Uterus (tissue), 4 donors: ENCODE data around the gene EDEM3. TPM values are rescaled to one million over a fixed set of nuclear protein-coding genes. Genes with fewer than 3 reads are reported as not detected.
"Not testable (repeated sequence)": the region's sequence is repeated elsewhere in the genome, so short reads cannot be mapped to it uniquely, and the experiment has no call there.

ENCODE experiments used
- DNase-seq, 2 donors: peaks; one replicate each; pipeline ENCODE4 v3.0.0-alpha.2; 2019 to 2020
- H3K27ac ChIP-seq, 2 donors: fragments of 200-600 bp; sonication (generic); 1 replicate in 1 of 2; 2 replicates in 1 of 2; pipeline ENCODE4 v1.5.1; 2016 to 2018
- H3K27me3 ChIP-seq, 2 donors: fragments of 200-600 bp; sonication (generic); one replicate each; pipeline ENCODE4 v1.5.1; 2018 to 2019; ENCODE audit warnings: control low read depth in 1 of 2
- H3K36me3 ChIP-seq, 2 donors: fragments of 200-600 bp; sonication (generic); one replicate each; pipeline ENCODE4 v1.5.1; 2019; ENCODE audit warnings: control low read depth in 1 of 2
- H3K4me1 ChIP-seq, 2 donors: fragments of 200-600 bp; sonication (generic); one replicate each; pipeline ENCODE4 v1.5.1; 2018 to 2019; ENCODE audit warnings: control low read depth in 1 of 2
- H3K4me3 ChIP-seq, 2 donors: fragments of 200-600 bp; sonication (generic); 1 replicate in 1 of 2; 2 replicates in 1 of 2; pipeline ENCODE4 v1.5.1; 2018 to 2019; ENCODE audit warnings: mild to moderate bottlenecking in 1 of 2
- H3K9me3 ChIP-seq, 2 donors: fragments of 200-600 bp; sonication (generic); one replicate each; pipeline ENCODE4 v1.5.1; 2019; ENCODE audit warnings: control low read depth in 1 of 2
- CTCF ChIP-seq, 4 experiments: fragments of 200-600 bp in 2 of 4; fragments of 450-650 bp in 2 of 4; sonication (generic) in 2 of 4; IDR thresholded peaks; one replicate each; pipeline ENCODE4 v1.5.1; 2016 to 2019; ENCODE audit warnings: antibody characterized with exemption in 4 of 4, mild to moderate bottlenecking in 2 of 4, moderate library complexity in 1 of 4
- POLR2A ChIP-seq, 2 donors: fragments of 450-650 bp; IDR thresholded peaks; one replicate each; pipeline ENCODE4 v1.6.1; 2016; ENCODE audit warnings: antibody characterized with exemption in 2 of 2, mild to moderate bottlenecking in 1 of 2, moderate library complexity in 1 of 2
- intact Hi-C: fragments of 100-400 bp; cut with DNase I; formaldehyde crosslinking; loops from one replicate; pipeline ENCODE4 v1.15.1; 2023; ENCODE audit warnings: low total_unique reads
- total RNA-seq, 4 donors: library from RNA; depleted of rRNA in 3 of 4; stranded (reverse); fragments of >200 nt in 3 of 4; gene quantifications; one replicate each; pipeline versions ENCODE4 v1.1.0 to v1.2.4, GENCODE V29; 2014 to 2023
- donor health status: DM: yes; HTN: yes; CAD: no.

Gene EDEM3
- total RNA-seq, 4 donors from 2014 or later = 12.8 to 64.7 (median 35.6) TPM

GRCh38 chr1:184684285-184685074, 70.2 kb downstream of the EDEM3 start:
- Histone ChIP-seq H3K4me1 (no peaks in the 10 kb centered on the region), H3K27ac (no peak overlapping the region), H3K36me3 (no peaks in the 10 kb centered on the region), H3K27me3 (no peaks in the 10 kb centered on the region), H3K4me3 (no peak overlapping the region), H3K9me3 (no peaks in the 10 kb centered on the region)
- intact Hi-C loops = no loop called here
- no peak for TF ChIP-seq CTCF (IDR thresholded peaks at IDR 0.05)
- no peak for TF ChIP-seq POLR2A (IDR thresholded peaks at IDR 0.05)
- DNase-seq = no peak

- intact Hi-C loops = no loop called here
- TF ChIP-seq POLR2A (IDR thresholded peaks at IDR 0.05) = no peak
- no peak for TF ChIP-seq CTCF (IDR thresholded peaks at IDR 0.05)
- no peaks in the 10 kb centered on the region for H3K27me3 ChIP-seq
- DNase-seq = no peak
- H3K4me1 ChIP-seq = no peaks in the 10 kb centered on the region
- no peaks in the 10 kb centered on the region for H3K36me3 ChIP-seq
- H3K27ac ChIP-seq = no peak overlapping the region
- no peaks in the 10 kb centered on the region for H3K9me3 ChIP-seq
- no peak overlapping the region for H3K4me3 ChIP-seq
Measured at GRCh38 chr1:184682956-184683355, 71.7 kb downstream of the EDEM3 start.

- DNase-seq, H3K27me3 ChIP-seq, H3K36me3 ChIP-seq, H3K9me3 ChIP-seq, H3K4me3 ChIP-seq, H3K27ac ChIP-seq, intact Hi-C loops, H3K4me1 ChIP-seq: not testable (repeated sequence)
Measured at GRCh38 chr1:184680611-184681225, 73.9 kb downstream of the EDEM3 start.

GRCh38 chr1:184679472-184679871, 75.2 kb downstream of the EDEM3 start:
- DNase-seq = not testable (repeated sequence)

GRCh38 chr1:184677344-184677743, 77.3 kb downstream of the EDEM3 start:
- Histone ChIP-seq H3K36me3 (no peaks in the 10 kb centered on the region), H3K27ac (no peak overlapping the region), H3K4me3 (no peak overlapping the region), H3K27me3 (no peaks in the 10 kb centered on the region), H3K4me1 (no peaks in the 10 kb centered on the region), H3K9me3 (no peaks in the 10 kb centered on the region)
- TF ChIP-seq POLR2A (IDR thresholded peaks at IDR 0.05) (no peak), CTCF (IDR thresholded peaks at IDR 0.05) (no peak)
- DNase-seq = no peak
- intact Hi-C loops = no loop called here

More at GRCh38 chr1:184679472-184679871, 75.2 kb downstream of the EDEM3 start:
- H3K4me3 ChIP-seq, H3K27me3 ChIP-seq, H3K4me1 ChIP-seq, intact Hi-C loops, H3K9me3 ChIP-seq, H3K27ac ChIP-seq, H3K36me3 ChIP-seq: not testable (repeated sequence)

- intact Hi-C loops = no loop called here
- Histone ChIP-seq H3K27ac (no peak overlapping the region), H3K9me3 (no peaks in the 10 kb centered on the region), H3K4me3 (no peak overlapping the region), H3K36me3 (no peaks in the 10 kb centered on the region), H3K4me1 (no peaks in the 10 kb centered on the region), H3K27me3 (no peaks in the 10 kb centered on the region)
- DNase-seq = no peak
- TF ChIP-seq CTCF (IDR thresholded peaks at IDR 0.05) (no peak), POLR2A (IDR thresholded peaks at IDR 0.05) (no peak)
Measured at GRCh38 chr1:184673305-184673704, 81.4 kb downstream of the EDEM3 start.
